Measurements from ENCODE around the gene IL22RA2.

The IL22RA2 gene

DNA sequence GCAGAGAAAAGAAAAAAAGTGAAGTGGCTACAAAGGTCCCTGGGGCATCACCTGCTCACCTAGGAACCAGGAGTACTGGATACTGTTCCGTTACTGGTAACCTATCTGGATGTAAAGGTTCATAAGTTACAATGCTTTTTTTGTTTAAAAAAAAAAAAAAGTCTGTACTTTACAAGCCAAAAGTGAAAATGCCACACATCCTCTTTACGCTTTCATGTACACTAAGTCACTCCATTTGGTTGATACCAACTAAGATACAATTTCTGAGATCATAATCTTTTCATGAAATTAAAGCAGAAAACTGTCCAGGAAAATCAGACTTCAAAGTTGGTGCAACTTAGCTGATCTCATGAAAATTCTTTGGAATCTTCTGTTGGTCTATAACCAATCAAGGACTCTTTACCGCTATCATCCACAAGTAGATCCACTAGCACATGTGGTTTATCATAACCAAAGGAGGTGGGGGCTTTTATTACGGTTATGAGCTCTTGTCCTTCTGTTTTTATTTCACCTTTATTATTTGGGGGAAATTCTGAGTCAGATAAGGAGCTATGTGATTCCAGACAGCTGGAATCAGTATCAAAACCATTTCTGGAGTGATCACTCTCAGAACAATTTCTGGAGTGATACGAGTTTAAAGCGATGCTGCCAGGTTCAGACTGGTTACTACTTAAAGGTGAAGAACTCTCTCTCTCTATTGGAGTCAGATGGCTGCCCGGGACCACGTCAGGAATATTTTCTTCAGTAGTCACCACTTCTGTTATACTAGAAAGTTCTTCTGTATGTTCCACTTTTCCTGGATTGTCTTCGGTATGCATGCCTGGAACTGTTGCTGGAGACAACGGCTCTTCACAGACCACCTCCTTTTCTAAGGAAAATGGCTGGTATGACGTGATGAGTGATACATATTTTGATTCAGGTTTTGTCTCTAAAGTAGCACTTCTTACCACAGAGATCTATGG, 24.5 kb upstream of the IL22RA2 start:
- no peak overlapping the region for H3K4me3 ChIP-seq (ENCODE audit: low read depth, low read length)
- no peak for TF ChIP-seq CTCF (IDR thresholded peaks at IDR 0.05; ENCODE audit: low read depth, low read length)

DNA sequence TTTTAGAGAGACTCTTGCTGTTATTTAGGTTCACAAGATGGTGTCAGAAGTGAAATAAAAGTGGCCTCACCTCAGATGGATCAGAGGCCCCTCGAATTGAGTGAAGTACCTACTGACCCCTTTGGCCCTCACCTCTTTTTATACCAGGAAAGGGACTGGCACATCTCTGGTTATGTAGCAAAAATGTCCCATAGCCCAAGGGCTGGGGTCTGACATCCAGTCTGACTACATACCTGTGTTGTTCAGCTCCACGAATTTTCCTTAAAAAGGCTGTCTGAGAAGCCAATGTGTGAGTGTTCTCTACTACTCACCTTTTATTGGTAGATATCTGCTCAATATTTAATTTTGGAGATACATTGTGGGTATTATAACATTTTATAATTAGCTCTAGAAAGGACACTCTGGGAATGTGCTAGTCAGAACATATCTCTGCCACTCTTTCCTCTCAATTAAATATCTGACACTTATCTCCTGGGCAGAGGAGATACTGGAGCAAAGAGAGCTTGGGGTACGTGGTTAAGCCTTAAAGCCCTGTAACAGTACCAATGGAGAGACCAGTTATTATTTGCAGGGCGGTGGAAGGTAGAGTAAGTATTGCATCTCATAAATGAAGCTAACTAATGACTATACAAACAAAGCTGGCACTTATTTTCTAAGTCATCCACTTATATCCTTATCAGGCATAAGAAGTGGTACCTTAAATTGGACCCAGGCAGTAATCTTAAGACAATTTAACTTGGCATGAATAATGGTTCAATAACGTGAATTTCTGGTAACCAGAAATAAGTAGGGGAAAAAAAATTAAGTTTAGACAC, 20.0 kb upstream of the IL22RA2 start:
- no peak overlapping the region for H3K4me3 ChIP-seq (ENCODE audit: low read depth, low read length)
- TF ChIP-seq CTCF (IDR thresholded peaks at IDR 0.05; ENCODE audit: low read depth, low read length) = no peak

DNA sequence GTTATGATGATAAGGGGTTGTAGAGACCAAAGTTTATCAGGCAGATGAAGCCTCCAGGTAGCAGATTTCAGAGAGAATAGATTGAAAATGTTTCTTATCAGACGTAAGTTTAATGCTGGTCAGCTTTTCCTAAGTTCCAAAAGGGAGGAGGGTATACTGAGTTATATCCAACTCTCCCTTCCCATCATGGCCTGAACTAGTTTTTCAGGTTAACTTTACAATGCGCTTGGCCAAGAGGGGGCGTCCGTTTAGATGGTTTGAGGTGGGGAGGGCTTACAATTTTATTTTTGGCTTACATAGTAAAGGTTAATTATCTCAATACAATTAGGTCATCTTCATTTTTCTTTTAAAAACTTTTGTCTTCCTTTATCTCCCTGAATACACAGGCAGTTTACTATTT, 19.4 kb upstream of the IL22RA2 start:
- TF ChIP-seq CTCF (IDR thresholded peaks at IDR 0.05; ENCODE audit: low read depth, low read length) = no peak
- no peak overlapping the region for H3K4me3 ChIP-seq (ENCODE audit: low read depth, low read length)

- TF ChIP-seq CTCF (IDR thresholded peaks at IDR 0.05; ENCODE audit: low read depth, low read length) = no peak
- H3K4me3 ChIP-seq (ENCODE audit: low read depth, low read length) = no peak overlapping the region
These were observed 18.2 kb upstream of the IL22RA2 start for GRCh38 chr6:137191670-137192069.

DNA sequence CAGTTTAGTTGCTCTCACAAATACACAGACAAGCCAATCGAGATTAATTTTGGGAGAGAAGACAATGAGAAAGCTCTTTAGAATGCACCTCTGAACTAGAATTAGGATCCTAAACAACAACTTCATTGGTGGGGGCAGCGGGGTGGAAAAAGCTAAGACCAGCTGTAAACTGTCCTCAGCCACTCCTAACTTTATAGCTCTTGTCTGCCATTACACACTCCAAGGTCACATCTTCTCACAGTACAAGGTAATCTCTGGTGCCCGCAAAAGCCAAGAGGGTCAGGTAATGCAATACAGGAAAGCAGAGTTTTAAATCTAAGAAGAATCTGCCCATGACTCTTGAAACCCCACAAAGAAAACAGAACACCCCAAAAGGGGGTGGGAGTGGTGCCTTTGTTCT, 17.8 kb upstream of the IL22RA2 start:
- no peak overlapping the region for H3K4me3 ChIP-seq (ENCODE audit: low read depth, low read length)
- no peak for TF ChIP-seq CTCF (IDR thresholded peaks at IDR 0.05; ENCODE audit: low read depth, low read length)

DNA sequence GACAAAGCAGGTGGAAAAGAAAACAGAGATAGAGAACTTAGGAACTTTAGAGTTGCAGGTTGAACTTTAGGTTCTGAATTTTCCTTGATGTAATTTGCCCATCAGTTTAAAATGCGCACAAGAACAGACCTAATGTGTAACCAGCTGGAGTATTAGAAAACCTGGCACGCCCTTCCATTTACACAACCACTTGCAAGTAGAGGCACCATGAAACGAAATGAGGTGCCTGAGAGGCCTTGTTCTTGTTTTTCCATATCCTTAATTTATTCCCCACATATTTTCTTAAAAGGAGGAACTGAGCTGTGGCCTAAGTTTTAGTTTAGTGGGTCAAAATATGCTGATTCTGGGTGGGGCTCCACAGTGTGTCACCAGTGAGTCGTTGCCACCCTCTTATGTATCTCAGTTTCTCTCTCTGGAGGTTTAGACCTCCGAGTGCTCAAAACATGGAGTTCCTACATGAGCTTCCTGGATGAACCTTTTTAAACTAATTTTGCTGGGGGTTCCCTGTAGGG, 17.2 kb upstream of the IL22RA2 start:
- no peak for TF ChIP-seq CTCF (IDR thresholded peaks at IDR 0.05; ENCODE audit: low read depth, low read length)

More for the DNA sequence above, 17.2 kb upstream of the IL22RA2 start:
- H3K4me3 ChIP-seq (ENCODE audit: low read depth, low read length) = no peak overlapping the region

All from WI38 (cell line).